SK-N-SH treated with all-trans-retinoic acid at 6 μM for 48 hours (cell line): ENCODE results near the gene SSRP1.

Experiments used
- ATAC-seq: fragments of 200-7000 bp; cut with Tn5 transposase; 3 replicates; pipeline ENCODE4 v1.9.1; 2020; ENCODE audit warnings: mild to moderate bottlenecking, moderate library complexity
- ARNTL ChIP-seq: fragments of 450-650 bp; formaldehyde crosslinking; IDR thresholded peaks from 2 replicates; pipeline ENCODE4 v1.5.0; 2020; ENCODE audit warnings: low read depth, mild to moderate bottlenecking, moderate library complexity, borderline replicate concordance
- BACH2 ChIP-seq: fragments of 250-450 bp; sonication (Bioruptor Pico); IDR thresholded peaks from 2 replicates; pipeline ENCODE4 v1.9.0; 2021; ENCODE audit warnings: mild to moderate bottlenecking, borderline replicate concordance
- CSDC2 ChIP-seq: fragments of 250-450 bp; sonication (Bioruptor Pico); IDR thresholded peaks from 2 replicates; pipeline ENCODE4 v1.5.0; 2020; ENCODE audit warnings: mild to moderate bottlenecking, moderate library complexity
- ESRRG ChIP-seq: fragments of 250-450 bp; sonication (Bioruptor Pico); IDR thresholded peaks from 2 replicates; pipeline ENCODE4 v1.6.1; 2021; ENCODE audit warnings: mild to moderate bottlenecking
- ISL1 ChIP-seq: fragments of 250-450 bp; sonication (Bioruptor Pico); IDR thresholded peaks from 2 replicates; pipeline ENCODE4 v2.1.2; 2022; ENCODE audit warnings: mild to moderate bottlenecking, moderate library complexity
- OSR1 ChIP-seq: fragments of 250-450 bp; sonication (Bioruptor Pico); IDR thresholded peaks from 2 replicates; pipeline ENCODE4 v1.8.0; 2022; ENCODE audit warnings: moderate library complexity, mild to moderate bottlenecking, inconsistent platforms
- PPARA ChIP-seq: fragments of 250-450 bp; sonication (Bioruptor Pico); IDR thresholded peaks from 2 replicates; pipeline ENCODE4 v1.5.0; 2020; ENCODE audit warnings: mild to moderate bottlenecking, borderline replicate concordance
- TCF4 ChIP-seq: fragments of 250-450 bp; sonication (Bioruptor Pico); IDR thresholded peaks from 2 replicates; pipeline ENCODE4 v1.8.0; 2021; ENCODE audit warnings: mild to moderate bottlenecking, moderate library complexity, borderline replicate concordance
- TOX ChIP-seq: fragments of 250-450 bp; sonication (Bioruptor Pico); IDR thresholded peaks from 2 replicates; pipeline ENCODE4 v1.8.0; 2021; ENCODE audit warnings: mild to moderate bottlenecking, moderate library complexity, borderline replicate concordance
- TSHZ2 ChIP-seq: fragments of 250-450 bp; sonication (Bioruptor Pico); IDR thresholded peaks from 2 replicates; pipeline ENCODE4 v1.5.0; 2020; ENCODE audit warnings: mild to moderate bottlenecking, moderate library complexity
- ZC3H10 ChIP-seq: fragments of 250-450 bp; sonication (Bioruptor Pico); IDR thresholded peaks from 2 replicates; pipeline ENCODE4 v1.5.1; 2021; ENCODE audit warnings: mild to moderate bottlenecking, moderate library complexity
- ZFP30 ChIP-seq: fragments of 450-650 bp; formaldehyde crosslinking; IDR thresholded peaks from 2 replicates; pipeline ENCODE4 v1.5.0; 2022; ENCODE audit warnings: mild to moderate bottlenecking, moderate library complexity
- ZNF70 ChIP-seq: fragments of 450-650 bp; formaldehyde crosslinking; IDR thresholded peaks from 2 replicates; pipeline ENCODE4 v1.5.0; 2020; ENCODE audit warnings: mild to moderate bottlenecking, moderate library complexity
- ZNF8 ChIP-seq: fragments of 450-650 bp; formaldehyde crosslinking; IDR thresholded peaks from 2 replicates; pipeline ENCODE4 v1.5.0; 2020; ENCODE audit warnings: mild to moderate bottlenecking, moderate library complexity
- TF ChIP-seq, protein P1 (sequence below): fragments of 250-450 bp; sonication (Bioruptor Pico); IDR thresholded peaks from 2 replicates; pipeline ENCODE4 v1.5.1; 2021; ENCODE audit warnings: mild to moderate bottlenecking, moderate library complexity
- TF ChIP-seq, protein P2 (sequence below): fragments of 250-450 bp; sonication (Bioruptor Pico); IDR thresholded peaks from 2 replicates; pipeline ENCODE4 v1.5.1; 2020; ENCODE audit warnings: low read depth, mild to moderate bottlenecking, moderate library complexity
- TF ChIP-seq, protein P3 (sequence below): fragments of 250-450 bp; sonication (Bioruptor Pico); IDR thresholded peaks from 2 replicates; pipeline ENCODE4 v1.8.0; 2020; ENCODE audit warnings: mild to moderate bottlenecking, moderate library complexity, borderline replicate concordance
- TF ChIP-seq, protein P4 (sequence below): fragments of 250-450 bp; sonication (Bioruptor Pico); IDR thresholded peaks from 2 replicates; pipeline ENCODE4 v1.8.0; 2021; ENCODE audit warnings: low read depth, mild to moderate bottlenecking, moderate library complexity, borderline replicate concordance

Gene SSRP1

DNA sequence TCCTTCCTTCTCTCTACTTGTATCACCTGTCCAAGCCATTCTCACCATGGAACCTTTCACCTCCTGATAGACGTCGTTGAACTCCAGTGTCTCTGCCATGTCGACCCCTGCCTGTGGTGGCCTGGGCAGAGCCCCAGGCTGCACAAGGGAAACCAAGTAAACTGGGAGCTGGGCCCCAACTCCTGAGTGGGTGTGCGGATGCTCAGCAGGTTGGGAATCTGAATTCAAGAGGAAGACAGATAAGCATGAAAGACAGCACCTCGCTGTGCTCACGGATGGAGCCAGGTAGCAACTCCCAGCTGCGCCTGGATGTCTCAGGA is 709 bp downstream of the SSRP1 start:
- TF ChIP-seq, protein P1, sequence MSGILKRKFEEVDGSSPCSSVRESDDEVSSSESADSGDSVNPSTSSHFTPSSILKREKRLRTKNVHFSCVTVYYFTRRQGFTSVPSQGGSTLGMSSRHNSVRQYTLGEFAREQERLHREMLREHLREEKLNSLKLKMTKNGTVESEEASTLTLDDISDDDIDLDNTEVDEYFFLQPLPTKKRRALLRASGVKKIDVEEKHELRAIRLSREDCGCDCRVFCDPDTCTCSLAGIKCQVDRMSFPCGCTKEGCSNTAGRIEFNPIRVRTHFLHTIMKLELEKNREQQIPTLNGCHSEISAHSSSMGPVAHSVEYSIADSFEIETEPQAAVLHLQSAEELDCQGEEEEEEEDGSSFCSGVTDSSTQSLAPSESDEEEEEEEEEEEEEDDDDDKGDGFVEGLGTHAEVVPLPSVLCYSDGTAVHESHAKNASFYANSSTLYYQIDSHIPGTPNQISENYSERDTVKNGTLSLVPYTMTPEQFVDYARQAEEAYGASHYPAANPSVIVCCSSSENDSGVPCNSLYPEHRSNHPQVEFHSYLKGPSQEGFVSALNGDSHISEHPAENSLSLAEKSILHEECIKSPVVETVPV (CRISPR knock-in tag), result no peak
- ATAC-seq, result no peak

DNA sequence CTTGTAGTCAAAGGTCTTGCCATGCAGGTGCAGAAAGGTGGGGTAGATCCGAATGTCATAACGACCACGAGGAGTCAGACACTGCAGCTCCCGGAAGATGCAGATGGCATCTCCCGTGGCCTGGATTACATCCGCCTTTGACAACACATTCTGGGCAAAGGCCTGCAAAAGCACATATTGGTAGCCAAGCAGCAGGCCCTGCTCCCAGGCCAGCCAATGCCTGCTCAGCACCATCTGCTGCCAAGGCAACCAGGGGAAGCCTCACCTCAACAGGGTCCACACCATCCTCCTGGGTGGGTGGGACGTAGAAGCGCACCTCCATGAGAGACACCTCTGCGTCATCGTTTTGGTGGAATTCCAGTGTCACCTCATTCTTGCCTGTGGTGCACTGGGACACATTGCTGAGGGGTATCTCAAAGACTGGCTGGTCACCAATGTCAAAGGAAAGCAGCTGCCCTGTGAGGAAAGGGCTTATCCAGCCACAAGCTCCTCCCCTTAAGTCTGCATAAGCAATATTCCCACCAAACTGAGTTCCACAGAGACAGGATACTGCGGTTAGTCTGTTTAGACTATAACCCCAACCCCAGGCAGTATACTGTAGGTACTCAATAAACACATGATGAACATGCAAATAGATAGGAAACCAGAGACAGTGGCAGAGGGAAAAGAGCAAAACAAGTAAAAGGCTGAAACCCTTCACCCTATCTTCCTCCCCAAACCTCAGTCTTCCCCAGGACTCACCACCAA is 2.8 kb downstream of the SSRP1 start:
- ATAC-seq, result no peak
- TF ChIP-seq, protein P2, sequence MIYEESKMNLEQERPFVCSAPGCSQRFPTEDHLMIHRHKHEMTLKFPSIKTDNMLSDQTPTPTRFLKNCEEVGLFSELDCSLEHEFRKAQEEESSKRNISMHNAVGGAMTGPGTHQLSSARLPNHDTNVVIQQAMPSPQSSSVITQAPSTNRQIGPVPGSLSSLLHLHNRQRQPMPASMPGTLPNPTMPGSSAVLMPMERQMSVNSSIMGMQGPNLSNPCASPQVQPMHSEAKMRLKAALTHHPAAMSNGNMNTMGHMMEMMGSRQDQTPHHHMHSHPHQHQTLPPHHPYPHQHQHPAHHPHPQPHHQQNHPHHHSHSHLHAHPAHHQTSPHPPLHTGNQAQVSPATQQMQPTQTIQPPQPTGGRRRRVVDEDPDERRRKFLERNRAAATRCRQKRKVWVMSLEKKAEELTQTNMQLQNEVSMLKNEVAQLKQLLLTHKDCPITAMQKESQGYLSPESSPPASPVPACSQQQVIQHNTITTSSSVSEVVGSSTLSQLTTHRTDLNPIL, result no peak
- TF ChIP-seq ARNTL (CRISPR knock-in tag) (no peak), TCF4 (CRISPR knock-in tag) (no peak), PPARA (CRISPR knock-in tag) (no peak), OSR1 (CRISPR knock-in tag) (no peak), ZC3H10 (CRISPR knock-in tag) (no peak), ZNF8 (CRISPR knock-in tag) (no peak), TSHZ2 (no peak), TOX (CRISPR knock-in tag) (no peak), CSDC2 (CRISPR knock-in tag) (no peak), ESRRG (no peak), ISL1 (CRISPR knock-in tag) (no peak)
- TF ChIP-seq, protein P3, sequence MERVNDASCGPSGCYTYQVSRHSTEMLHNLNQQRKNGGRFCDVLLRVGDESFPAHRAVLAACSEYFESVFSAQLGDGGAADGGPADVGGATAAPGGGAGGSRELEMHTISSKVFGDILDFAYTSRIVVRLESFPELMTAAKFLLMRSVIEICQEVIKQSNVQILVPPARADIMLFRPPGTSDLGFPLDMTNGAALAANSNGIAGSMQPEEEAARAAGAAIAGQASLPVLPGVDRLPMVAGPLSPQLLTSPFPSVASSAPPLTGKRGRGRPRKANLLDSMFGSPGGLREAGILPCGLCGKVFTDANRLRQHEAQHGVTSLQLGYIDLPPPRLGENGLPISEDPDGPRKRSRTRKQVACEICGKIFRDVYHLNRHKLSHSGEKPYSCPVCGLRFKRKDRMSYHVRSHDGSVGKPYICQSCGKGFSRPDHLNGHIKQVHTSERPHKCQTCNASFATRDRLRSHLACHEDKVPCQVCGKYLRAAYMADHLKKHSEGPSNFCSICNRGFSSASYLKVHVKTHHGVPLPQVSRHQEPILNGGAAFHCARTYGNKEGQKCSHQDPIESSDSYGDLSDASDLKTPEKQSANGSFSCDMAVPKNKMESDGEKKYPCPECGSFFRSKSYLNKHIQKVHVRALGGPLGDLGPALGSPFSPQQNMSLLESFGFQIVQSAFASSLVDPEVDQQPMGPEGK (CRISPR knock-in tag), result no peak
- TF ChIP-seq, all 23 proteins: peak for 0

DNA sequence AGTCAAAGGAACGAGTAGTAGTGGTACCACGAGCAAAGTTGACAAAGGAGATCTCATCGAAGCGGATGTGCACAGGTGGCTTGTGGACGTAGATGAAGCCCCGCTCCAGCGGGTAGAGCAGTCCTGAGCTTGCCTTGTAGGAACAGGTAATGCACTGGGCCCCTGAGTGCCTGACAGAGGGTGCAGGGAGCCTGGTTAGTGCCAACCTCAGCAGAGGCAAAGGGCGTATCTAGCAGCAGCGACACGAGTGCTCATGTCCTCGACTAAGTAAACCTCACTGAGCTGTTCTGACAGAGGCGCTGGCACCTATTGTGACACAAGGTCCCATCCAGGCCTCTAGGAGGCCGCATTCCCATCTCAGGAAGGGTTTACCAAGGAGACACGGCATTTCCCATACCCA is 4.0 kb downstream of the SSRP1 start:
- ATAC-seq, result no peak
- TF ChIP-seq ARNTL (CRISPR knock-in tag) (no peak), ZNF70 (CRISPR knock-in tag) (no peak), TSHZ2 (no peak), BACH2 (CRISPR knock-in tag) (no peak), ZFP30 (no peak), ZC3H10 (CRISPR knock-in tag) (no peak)
- TF ChIP-seq, protein P4, sequence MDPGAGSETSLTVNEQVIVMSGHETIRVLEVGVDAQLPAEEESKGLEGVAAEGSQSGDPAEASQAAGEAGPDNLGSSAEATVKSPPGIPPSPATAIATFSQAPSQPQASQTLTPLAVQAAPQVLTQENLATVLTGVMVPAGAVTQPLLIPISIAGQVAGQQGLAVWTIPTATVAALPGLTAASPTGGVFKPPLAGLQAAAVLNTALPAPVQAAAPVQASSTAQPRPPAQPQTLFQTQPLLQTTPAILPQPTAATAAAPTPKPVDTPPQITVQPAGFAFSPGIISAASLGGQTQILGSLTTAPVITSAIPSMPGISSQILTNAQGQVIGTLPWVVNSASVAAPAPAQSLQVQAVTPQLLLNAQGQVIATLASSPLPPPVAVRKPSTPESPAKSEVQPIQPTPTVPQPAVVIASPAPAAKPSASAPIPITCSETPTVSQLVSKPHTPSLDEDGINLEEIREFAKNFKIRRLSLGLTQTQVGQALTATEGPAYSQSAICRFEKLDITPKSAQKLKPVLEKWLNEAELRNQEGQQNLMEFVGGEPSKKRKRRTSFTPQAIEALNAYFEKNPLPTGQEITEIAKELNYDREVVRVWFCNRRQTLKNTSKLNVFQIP (CRISPR knock-in tag), result no peak
- TF ChIP-seq, protein P3 (CRISPR knock-in tag), result no peak
- TF ChIP-seq, protein P2, result no peak
